K562 (cell line): ENCODE measurements around the gene PLEKHG5. TPM values are rescaled to one million over a fixed set of nuclear protein-coding genes. Genes with fewer than 3 reads are reported as not detected.

Experiments
- CBX5 ChIP-seq: IDR thresholded peaks from 2 replicates; pipeline ENCODE4 v1.6.1; 2014; ENCODE audit warnings: low read depth, borderline replicate concordance
- CBX8 ChIP-seq: fragments of 200-600 bp; sonication (generic); IDR thresholded peaks from 2 replicates; pipeline ENCODE4 v1.6.1; 2012; ENCODE audit warnings: borderline replicate concordance, mixed run types, low read depth, mild to moderate bottlenecking, moderate library complexity, mixed read lengths, low read length, control low read depth, inconsistent platforms; ENCODE audit not compliant: poor library complexity, severe bottlenecking; ENCODE audit errors: extremely low read depth
- PHB ChIP-seq: fragments of 250-450 bp; sonication (Bioruptor Pico); IDR thresholded peaks from 2 replicates; pipeline ENCODE4 v1.5.0; 2021
- POLR2B ChIP-seq: fragments of 450-650 bp; IDR thresholded peaks from 2 replicates; pipeline ENCODE4 v1.6.1; 2018; ENCODE audit warnings: low read depth; ENCODE audit not compliant: partially characterized antibody
- PURB ChIP-seq: sonication (generic); formaldehyde crosslinking; IDR thresholded peaks from 2 replicates; pipeline ENCODE4 v1.9.0; 2021; ENCODE audit warnings: low read depth, mild to moderate bottlenecking, missing genetic modification reagents
- SRSF1 ChIP-seq: fragments of 200-400 bp; formaldehyde crosslinking; IDR thresholded peaks from 2 replicates; pipeline ENCODE4 v1.6.1; 2017; ENCODE audit warnings: mild to moderate bottlenecking, low read depth, low read length, moderate library complexity
- TEAD4 ChIP-seq, 2 experiments: sonication (generic) in 1 of 2; formaldehyde crosslinking in 1 of 2; IDR thresholded peaks; 2 replicates each; pipeline versions ENCODE4 v1.6.1 to v1.8.0; 2012 to 2022; ENCODE audit warnings: borderline replicate concordance in 1 of 2, inconsistent platforms in 1 of 2, low read length in 1 of 2, mild to moderate bottlenecking in 1 of 2, missing genetic modification reagents in 1 of 2
- ZEB2 ChIP-seq: fragments of 450-650 bp; IDR thresholded peaks from 2 replicates; pipeline ENCODE4 v1.6.1; 2016
- ZNF717 ChIP-seq: fragments of 250-450 bp; sonication (Bioruptor Pico); IDR thresholded peaks from 2 replicates; pipeline ENCODE4 v1.5.0; 2021
- polyA plus RNA-seq, 8 experiments: library from polyadenylated mRNA; depleted of rRNA in 4 of 8; stranded (reverse) in 5 of 8; unstranded in 3 of 8; fragments of >200 nt; fragmentation: Nextera tagmentation in 2 of 8; fragmentation: Illumina TruSeq in 1 of 8; extraction: Ambion mirVana in 2 of 8; extraction: Trizol in 1 of 8; gene quantifications; 2 replicates each; pipeline versions ENCODE4 v1.2.1 to v1.2.3, GENCODE V29; 2011 to 2014; ENCODE audit warnings: inconsistent platforms in 1 of 8, missing spikeins in 1 of 8
- total RNA-seq, 7 experiments: library from RNA; depleted of rRNA in 6 of 7; stranded (reverse); fragments of >200 nt in 6 of 7; fragmentation: Illumina TruSeq in 2 of 7; extraction: Trizol in 2 of 7; gene quantifications; 2 replicates each; pipeline versions ENCODE4 v1.2.1 to v1.2.3, GENCODE V29; 2011 to 2021; ENCODE audit warnings: low replicate concordance in 1 of 7
- TF ChIP-seq, protein P1 (sequence below): fragments of 150-350 bp; IDR thresholded peaks from 2 replicates; pipeline ENCODE4 v1.6.1; 2014; ENCODE audit warnings: low read depth, mild to moderate bottlenecking, low read length, borderline replicate concordance
- TF ChIP-seq, protein P2 (sequence below): sonication (generic); formaldehyde crosslinking; IDR thresholded peaks from 2 replicates; pipeline ENCODE4 v1.8.0; 2022; ENCODE audit warnings: mild to moderate bottlenecking, missing genetic modification reagents
- TF ChIP-seq, protein P3 (sequence below), 2 experiments: fragments of 250-450 bp in 1 of 2; fragments of 450-650 bp in 1 of 2; sonication (Bioruptor Pico) in 1 of 2; IDR thresholded peaks; 2 replicates each; pipeline versions ENCODE4 v1.6.1 to v1.8.0; 2016 to 2021; ENCODE audit warnings: mild to moderate bottlenecking in 2 of 2, moderate library complexity in 2 of 2, missing compliant biosample characterization in 1 of 2, missing genetic modification characterization in 1 of 2
- TF ChIP-seq, protein P4 (sequence below): fragments of 250-450 bp; sonication (Bioruptor Pico); IDR thresholded peaks from 2 replicates; pipeline ENCODE4 v1.4.0; 2020; ENCODE audit warnings: mild to moderate bottlenecking, moderate library complexity
- TF ChIP-seq, protein P5 (sequence below), 2 experiments: fragments of 150-350 bp in 1 of 2; IDR thresholded peaks; 2 replicates each; pipeline ENCODE4 v1.6.1; 2012 to 2016; ENCODE audit warnings: low read depth in 2 of 2, low read length in 2 of 2, mild to moderate bottlenecking in 1 of 2, moderate library complexity in 1 of 2

The PLEKHG5 gene
- total and polyA plus RNA-seq, 9 of the 15 experiments (the other 6 are each of a cell fraction or from before 2014, with no cell fraction given) = 0.04 to 0.29 (median 0.09) TPM; not detected in 3

DNA sequence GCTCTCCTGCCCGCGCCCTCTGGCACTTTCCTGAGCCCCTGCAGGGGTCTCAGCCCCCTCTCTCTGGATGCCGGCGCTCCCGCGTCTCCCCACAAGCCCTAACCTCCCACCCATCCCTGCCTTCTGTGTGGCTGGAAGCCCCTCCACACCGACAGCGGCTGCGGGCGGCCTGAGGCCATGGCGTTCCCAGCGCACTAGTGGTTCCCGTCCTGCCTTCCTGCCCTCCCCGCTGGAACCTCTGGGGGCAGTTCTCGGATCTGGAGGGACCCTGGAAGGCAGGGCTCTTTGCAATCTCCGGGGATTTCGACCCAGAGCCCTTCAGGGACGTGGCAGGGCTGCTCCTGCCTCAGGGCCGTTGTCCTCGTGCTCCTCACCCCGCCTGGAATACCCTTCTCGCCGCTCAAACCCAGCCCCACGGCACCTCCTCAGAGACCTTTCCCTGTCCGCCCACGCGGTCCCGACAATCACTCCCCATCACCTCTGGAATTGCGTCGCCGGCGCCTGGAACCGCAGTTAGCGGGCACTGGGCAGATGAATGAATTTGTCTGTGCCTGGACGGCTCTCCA, 67.4 kb downstream of the PLEKHG5 start (continued):
- TF ChIP-seq, protein P1, sequence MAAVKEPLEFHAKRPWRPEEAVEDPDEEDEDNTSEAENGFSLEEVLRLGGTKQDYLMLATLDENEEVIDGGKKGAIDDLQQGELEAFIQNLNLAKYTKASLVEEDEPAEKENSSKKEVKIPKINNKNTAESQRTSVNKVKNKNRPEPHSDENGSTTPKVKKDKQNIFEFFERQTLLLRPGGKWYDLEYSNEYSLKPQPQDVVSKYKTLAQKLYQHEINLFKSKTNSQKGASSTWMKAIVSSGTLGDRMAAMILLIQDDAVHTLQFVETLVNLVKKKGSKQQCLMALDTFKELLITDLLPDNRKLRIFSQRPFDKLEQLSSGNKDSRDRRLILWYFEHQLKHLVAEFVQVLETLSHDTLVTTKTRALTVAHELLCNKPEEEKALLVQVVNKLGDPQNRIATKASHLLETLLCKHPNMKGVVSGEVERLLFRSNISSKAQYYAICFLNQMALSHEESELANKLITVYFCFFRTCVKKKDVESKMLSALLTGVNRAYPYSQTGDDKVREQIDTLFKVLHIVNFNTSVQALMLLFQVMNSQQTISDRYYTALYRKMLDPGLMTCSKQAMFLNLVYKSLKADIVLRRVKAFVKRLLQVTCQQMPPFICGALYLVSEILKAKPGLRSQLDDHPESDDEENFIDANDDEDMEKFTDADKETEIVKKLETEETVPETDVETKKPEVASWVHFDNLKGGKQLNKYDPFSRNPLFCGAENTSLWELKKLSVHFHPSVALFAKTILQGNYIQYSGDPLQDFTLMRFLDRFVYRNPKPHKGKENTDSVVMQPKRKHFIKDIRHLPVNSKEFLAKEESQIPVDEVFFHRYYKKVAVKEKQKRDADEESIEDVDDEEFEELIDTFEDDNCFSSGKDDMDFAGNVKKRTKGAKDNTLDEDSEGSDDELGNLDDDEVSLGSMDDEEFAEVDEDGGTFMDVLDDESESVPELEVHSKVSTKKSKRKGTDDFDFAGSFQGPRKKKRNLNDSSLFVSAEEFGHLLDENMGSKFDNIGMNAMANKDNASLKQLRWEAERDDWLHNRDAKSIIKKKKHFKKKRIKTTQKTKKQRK = no peak
- TF ChIP-seq TEAD4 (IDR thresholded peaks at IDR 0.05; ENCODE audit: low read length) (no peak), TEAD4 (CRISPR knock-in tag; IDR thresholded peaks at IDR 0.05; ENCODE audit: borderline replicate concordance) (peak; percentile 73; the same call in 1 of the 2 replicates), PURB (CRISPR knock-in tag) (no peak), PHB (CRISPR knock-in tag) (peak; percentile 25; the same call in 1 of the 2 replicates), ZEB2 (no peak), POLR2B (no peak), CBX8 (no peak), SRSF1 (no peak), CBX5 (no peak), ZNF717 (CRISPR knock-in tag) (no peak)
- TF ChIP-seq, protein P2, sequence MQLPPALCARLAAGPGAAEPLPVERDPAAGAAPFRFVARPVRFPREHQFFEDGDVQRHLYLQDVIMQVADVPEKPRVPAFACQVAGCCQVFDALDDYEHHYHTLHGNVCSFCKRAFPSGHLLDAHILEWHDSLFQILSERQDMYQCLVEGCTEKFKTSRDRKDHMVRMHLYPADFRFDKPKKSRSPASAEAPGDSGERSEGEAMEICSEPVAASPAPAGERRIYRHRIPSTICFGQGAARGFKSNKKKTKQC (CRISPR knock-in tag) = no peak
- TF ChIP-seq, protein P3, sequence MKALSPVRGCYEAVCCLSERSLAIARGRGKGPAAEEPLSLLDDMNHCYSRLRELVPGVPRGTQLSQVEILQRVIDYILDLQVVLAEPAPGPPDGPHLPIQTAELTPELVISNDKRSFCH (CRISPR knock-in tag; IDR thresholded peaks at IDR 0.05) = no peak
- TF ChIP-seq, protein P3 (tag; IDR thresholded peaks at IDR 0.05) = no peak
- TF ChIP-seq, protein P4, sequence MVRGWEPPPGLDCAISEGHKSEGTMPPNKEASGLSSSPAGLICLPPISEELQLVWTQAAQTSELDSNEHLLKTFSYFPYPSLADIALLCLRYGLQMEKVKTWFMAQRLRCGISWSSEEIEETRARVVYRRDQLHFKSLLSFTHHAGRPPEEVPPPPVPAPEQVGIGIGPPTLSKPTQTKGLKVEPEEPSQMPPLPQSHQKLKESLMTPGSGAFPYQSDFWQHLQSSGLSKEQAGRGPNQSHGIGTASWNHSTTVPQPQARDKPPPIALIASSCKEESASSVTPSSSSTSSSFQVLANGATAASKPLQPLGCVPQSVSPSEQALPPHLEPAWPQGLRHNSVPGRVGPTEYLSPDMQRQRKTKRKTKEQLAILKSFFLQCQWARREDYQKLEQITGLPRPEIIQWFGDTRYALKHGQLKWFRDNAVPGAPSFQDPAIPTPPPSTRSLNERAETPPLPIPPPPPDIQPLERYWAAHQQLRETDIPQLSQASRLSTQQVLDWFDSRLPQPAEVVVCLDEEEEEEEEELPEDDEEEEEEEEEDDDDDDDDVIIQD (CRISPR knock-in tag) = no peak
- TF ChIP-seq, protein P5, sequence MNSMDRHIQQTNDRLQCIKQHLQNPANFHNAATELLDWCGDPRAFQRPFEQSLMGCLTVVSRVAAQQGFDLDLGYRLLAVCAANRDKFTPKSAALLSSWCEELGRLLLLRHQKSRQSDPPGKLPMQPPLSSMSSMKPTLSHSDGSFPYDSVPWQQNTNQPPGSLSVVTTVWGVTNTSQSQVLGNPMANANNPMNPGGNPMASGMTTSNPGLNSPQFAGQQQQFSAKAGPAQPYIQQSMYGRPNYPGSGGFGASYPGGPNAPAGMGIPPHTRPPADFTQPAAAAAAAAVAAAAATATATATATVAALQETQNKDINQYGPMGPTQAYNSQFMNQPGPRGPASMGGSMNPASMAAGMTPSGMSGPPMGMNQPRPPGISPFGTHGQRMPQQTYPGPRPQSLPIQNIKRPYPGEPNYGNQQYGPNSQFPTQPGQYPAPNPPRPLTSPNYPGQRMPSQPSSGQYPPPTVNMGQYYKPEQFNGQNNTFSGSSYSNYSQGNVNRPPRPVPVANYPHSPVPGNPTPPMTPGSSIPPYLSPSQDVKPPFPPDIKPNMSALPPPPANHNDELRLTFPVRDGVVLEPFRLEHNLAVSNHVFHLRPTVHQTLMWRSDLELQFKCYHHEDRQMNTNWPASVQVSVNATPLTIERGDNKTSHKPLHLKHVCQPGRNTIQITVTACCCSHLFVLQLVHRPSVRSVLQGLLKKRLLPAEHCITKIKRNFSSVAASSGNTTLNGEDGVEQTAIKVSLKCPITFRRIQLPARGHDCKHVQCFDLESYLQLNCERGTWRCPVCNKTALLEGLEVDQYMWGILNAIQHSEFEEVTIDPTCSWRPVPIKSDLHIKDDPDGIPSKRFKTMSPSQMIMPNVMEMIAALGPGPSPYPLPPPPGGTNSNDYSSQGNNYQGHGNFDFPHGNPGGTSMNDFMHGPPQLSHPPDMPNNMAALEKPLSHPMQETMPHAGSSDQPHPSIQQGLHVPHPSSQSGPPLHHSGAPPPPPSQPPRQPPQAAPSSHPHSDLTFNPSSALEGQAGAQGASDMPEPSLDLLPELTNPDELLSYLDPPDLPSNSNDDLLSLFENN (IDR thresholded peaks at IDR 0.05; ENCODE audit: low read depth in 2 of 2, low read length in 2 of 2) = no peak
